NCI-H524 treated with DMSO at 0.1 percent for 48 hours (cell line): ENCODE measurements around the gene NSRP1.
"Not testable (repeated sequence)": the region's sequence is repeated elsewhere in the genome, so short reads cannot be mapped to it uniquely, and the experiment has no call there.

Experiments
- DNase-seq: peaks from one replicate; lab custom pipeline; 2025; lab: John Stamatoyannopoulos, UW

The NSRP1 gene

DNA sequence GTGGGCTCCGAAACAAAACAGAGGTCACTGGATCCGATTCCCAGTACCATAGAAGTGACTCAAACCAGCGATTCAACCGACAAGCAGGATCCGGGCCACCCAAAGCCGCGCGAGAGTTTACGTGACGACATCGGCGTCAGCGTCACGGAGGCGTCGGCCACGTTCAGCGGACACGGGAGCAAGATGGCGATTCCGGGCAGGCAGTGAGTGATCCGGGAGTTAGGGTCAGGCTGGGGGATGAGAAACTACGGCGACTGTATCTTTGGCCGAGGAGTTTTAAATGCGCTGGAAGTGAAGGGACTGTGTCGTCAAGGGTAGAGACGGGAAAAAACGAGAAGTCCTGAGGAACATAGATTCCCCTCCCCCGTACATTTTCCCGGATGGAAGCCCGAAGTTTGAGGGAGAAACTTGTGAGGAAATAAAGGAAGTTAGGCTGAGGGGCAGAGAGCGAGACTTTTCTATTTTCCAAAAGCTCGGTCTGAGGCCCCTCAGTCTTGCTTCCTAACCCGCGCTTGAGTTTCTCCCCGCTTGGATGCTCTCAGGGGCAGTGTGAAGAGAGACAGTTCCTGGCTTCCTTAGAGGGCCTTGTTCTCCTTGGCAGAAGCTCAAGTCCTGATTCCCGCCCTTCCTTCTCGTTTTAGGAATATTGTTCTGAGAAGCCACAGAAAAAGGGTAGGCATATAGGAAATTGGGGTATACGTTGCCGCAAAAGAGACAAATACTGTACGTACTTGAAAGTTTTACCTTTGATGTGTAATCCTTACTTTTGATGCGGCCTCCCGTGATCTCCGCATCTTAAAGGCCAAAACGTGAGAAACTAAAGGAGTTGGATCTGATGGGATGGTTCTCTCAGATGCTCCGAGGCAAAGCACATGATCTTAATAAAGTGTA, at the start of gene NSRP1:
Gene NSRP1 (plus strand): TSS at position 156 of the 891 bp plus-strand sequence. CDS start 28 bp downstream, at position 184.
- DNase-seq: peak; percentile 78

DNA sequence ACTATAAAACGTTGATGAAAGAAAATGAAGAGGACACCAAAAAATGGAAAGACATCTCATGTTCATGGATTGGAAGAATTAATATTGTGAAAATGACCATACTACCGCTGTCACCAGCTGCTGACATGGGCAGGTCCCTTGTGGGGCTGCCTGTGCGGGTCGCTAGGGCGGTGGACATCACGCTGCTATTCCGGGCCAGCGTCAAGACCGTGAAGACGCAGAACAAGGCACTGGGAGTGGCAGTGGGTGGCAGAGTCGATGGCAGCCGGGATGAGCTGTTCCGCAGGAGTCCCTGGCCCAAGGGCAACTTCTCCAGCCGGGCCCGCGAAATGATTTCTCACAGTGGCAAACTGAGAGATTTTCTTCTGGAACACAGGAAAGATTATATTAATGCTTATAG, 48.2 kb upstream of the NSRP1 start:
- no peak for DNase-seq

- DNase-seq: no peak
Measured at GRCh38 chr17:30074254-30074653, 42.4 kb upstream of the NSRP1 start.

- DNase-seq: no peak
Measured at GRCh38 chr17:30074730-30075129, 41.9 kb upstream of the NSRP1 start.

DNA sequence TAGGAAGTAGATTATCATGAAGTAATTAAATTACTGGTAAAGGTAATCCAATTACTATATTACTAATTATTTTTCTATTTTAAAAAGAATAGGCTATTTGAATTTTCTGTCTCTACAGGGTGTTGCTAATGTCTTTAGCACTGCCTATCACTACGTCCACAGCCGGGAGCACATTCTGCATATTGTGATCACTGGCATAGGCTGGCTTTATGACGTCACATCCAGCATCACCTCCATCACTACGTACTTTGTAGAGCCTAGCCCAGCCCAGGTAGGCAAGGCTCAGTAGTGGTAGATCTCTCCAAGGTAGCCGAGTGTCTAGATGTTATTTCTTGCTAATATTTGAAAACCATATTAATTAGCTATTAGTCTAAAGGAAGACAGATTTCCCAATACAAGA, 33.8 kb upstream of the NSRP1 start:
- DNase-seq: no peak

GRCh38 chr17:30084788-30085187, 31.8 kb upstream of the NSRP1 start:
- DNase-seq: no peak

GRCh38 chr17:30086896-30087295, 29.7 kb upstream of the NSRP1 start:
- DNase-seq: no peak

GRCh38 chr17:30087431-30087830, 29.2 kb upstream of the NSRP1 start:
- DNase-seq: not testable (repeated sequence)

DNA sequence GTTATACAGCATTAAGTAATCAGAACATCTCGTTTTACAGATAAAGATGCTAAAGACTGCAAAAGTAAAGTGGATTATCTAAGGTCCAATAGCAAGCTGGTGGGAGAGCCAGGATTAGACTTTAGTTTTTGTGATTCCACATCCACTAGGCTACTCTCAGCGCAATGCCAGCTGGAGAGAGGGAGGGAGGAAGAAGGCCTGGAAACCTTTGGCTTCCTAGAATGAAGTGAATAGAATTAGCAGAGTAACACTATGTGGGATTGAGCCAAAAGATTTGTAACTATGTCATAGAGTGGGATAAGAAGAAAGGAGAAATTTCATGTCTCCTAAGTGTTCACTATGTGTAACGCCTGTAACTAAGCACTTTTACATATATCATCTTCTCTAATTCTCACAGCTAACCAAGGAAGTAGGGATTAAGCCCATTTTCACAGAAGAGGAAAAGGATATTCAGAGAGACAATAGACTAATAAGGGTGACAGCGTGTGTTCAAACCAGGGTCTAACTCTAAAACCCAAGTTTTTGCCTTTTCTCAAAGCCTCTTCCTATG, 25.4 kb upstream of the NSRP1 start:
- peak; percentile 17 for DNase-seq

GRCh38 chr17:30091771-30092170, 24.8 kb upstream of the NSRP1 start:
- DNase-seq: no peak

- no peak for DNase-seq
Measured at GRCh38 chr17:30092886-30093285, 23.7 kb upstream of the NSRP1 start.

GRCh38 chr17:30093463-30094147, 23.0 kb upstream of the NSRP1 start:
- DNase-seq: peak; percentile 42

GRCh38 chr17:30095507-30096244, 20.9 kb upstream of the NSRP1 start:
- no peak for DNase-seq

DNA sequence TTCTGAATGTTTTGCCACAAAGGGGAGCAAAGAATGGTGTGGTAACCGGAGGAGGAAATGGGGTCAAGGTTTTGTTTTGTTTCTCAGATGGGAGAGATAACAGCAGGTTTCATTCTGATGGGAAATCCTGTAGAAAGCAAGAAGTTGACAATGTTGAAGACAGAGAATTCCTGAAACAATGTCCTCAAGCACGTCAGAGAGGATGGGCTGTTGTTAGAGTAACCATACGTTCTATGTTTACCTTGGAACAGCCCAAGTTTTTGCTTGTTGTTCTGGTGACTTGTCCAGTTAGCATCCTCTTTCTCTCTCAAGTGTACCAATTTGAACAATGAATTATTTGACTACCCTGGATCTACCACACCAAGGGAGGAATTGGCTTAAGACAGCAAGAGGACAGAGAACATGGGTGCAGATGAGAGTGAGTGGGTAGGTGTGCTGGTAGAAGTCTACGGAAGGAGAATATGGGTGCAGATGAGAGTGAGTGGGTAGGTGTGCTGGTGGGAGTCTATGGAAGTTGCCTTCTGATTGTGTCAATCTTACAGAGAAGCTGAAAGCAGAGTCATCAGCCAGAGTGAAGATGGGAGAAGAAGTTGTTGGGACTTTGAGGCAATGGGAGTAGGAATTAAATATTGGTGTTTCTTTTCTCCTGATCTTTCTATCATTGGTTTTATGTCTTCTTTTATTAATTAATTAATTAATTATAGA, 14.8 kb upstream of the NSRP1 start:
- DNase-seq: no peak

GRCh38 chr17:30103921-30104320, 12.7 kb upstream of the NSRP1 start:
- DNase-seq: no peak

DNA sequence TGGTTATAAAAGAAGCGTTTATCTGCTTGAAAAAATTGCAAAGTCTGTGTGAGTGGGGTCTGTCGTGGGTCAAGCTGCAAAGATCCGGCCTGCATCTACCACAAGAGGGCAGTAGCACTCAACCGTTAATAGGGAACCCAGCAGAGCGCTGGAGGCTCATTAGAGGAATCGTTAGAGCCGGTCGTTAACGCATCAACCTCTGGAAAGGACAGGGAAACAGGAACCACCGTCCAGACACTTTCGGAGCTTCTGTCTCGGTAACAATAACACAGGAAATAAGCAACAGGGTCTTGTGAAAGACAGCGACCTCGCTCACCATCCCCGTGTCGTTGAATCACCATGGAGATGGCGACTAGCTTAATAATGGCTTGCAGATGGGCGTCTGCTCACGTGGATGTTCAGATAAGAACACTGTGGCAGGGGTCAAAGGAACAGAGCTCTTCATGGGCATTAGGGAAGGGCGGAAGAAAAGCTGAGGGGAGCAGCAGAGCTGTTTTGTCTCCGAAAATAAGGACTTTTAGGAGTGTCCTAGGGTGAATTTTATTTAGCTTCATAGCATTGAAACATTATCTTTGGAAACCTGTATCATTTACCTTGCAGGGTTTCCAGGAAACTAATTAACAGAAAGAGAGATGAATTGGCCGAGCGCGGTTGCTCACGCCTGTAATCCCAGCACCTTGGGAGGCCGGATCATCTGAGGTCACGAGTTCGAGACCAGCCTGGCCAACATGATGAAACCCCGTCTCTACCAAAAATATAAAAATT, 11.9 kb upstream of the NSRP1 start:
- DNase-seq: peak; percentile 94

DNA sequence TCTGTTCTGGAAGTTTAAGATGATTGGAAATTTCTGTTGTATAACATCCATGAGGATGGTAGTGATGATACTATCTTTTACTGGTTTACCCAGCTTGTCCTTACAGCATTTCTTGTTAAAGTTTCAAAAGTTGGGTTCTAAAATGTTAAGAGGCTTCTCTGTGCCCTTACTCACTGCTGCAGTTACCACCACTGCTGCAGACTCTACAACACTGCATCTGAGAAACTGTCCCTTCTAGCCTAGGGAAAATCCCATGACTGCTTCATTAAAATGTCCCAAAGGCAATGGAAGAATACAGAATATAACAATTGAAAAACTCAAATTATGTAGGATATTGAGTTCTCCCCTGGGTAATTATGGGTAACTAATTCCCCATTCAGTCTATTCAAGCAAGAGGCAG, 3.8 kb upstream of the NSRP1 start:
- DNase-seq: no peak

DNA sequence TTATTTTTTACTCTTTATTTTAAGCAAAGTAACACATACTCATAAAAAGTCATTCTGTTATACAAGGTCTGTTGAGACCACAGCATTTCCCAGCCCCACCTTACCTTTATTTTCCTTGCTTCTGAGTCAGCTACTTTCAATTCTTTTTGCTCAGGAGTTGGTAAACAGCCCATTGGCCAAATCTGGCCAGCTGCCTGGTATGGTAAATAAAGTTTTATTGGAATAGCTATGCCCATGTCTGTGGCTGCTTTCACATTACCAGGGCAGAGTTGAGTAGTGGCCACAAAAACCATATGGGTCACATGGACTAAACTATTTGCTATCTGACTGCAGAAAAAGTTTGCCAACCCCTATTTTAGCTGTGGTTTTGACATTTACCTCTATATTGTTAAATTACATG, 3.4 kb upstream of the NSRP1 start:
- DNase-seq: no peak

DNA sequence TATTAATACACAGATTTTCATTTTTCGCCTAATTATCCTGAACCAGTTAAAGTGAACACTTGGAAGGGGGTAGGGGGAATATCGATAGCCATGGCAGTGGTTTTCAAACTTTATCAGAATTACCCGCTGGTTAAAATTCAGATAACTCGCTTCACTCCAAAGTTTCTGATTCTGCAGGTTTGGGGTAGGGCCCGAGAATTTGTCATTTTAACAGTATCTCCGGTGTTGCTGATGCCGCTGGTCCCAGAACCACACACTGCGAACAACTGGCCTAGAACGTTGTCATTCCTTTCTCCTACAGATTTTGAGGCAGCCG, 313 bp upstream of the NSRP1 start:
- DNase-seq: no peak

GRCh38 chr17:30117675-30118081, 1.1 kb downstream of the NSRP1 start:
- DNase-seq: no peak

DNA sequence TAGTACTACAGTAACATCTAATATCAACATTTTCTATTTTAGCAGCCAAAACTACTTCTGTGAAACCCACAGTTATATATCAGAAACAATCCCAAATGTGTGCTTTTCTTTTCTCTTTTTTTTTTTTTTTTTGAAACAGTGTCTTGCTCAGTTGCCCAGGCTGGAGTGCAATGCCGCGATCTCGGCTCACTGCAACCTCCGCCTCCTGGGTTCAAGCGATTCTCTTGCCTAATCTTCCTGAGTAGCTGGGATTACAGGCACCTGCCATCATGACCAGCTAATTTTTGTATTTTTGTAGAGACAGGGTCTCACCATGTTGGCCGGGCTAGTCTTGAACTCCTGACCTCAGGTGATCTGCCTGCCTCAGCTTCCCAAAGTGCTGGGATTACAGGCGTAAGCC, 2.0 kb downstream of the NSRP1 start:
- DNase-seq: not testable (repeated sequence)
